ENCODE results near the gene RUNX1.

DNA sequence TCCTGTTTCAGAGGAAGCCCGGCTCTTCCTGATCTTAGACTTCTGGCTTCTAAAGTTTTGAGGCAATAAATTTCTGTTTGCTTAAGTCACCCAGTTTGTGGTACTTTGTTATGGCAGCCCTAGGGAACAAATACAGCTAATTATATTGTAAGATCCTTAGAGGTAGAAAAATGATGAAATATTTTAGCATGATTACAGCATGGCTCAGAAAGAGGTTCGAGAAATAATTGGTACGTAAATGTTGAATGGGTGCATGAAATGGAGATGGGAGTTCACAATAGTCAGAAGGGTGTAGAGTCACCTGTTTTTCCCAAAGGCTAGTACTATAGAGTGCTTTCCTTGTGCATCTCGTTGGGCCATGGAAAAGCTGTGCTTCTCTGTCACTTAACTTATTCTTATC is 123.5 kb downstream of the RUNX1 start:
- TF ChIP-seq SIN3A (IDR thresholded peaks at IDR 0.05; ENCODE audit: low read depth, low read length) (no peak), NR2C2 (IDR thresholded peaks at IDR 0.05; ENCODE audit: borderline replicate concordance, control insufficient read depth, insufficient read length, low read depth) (no peak), WRNIP1 (IDR thresholded peaks at IDR 0.05; ENCODE audit: borderline replicate concordance, low read depth, low read length) (no peak), EP300 (IDR thresholded peaks at IDR 0.05; ENCODE audit: borderline replicate concordance in 1 of 2, control insufficient read depth in 1 of 2, low read depth in 2 of 2, low read length in 2 of 2) (no peak), USF1 (IDR thresholded peaks at IDR 0.05; ENCODE audit: borderline replicate concordance, extremely low read length, insufficient read depth, low read depth, low read length) (no peak), JUND (IDR thresholded peaks at IDR 0.05; ENCODE audit: low read depth, low read length) (no peak), HDAC2 (IDR thresholded peaks at IDR 0.05) (no peak)
- TF ChIP-seq, protein P1, sequence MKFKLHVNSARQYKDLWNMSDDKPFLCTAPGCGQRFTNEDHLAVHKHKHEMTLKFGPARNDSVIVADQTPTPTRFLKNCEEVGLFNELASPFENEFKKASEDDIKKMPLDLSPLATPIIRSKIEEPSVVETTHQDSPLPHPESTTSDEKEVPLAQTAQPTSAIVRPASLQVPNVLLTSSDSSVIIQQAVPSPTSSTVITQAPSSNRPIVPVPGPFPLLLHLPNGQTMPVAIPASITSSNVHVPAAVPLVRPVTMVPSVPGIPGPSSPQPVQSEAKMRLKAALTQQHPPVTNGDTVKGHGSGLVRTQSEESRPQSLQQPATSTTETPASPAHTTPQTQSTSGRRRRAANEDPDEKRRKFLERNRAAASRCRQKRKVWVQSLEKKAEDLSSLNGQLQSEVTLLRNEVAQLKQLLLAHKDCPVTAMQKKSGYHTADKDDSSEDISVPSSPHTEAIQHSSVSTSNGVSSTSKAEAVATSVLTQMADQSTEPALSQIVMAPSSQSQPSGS (IDR thresholded peaks at IDR 0.05; ENCODE audit: low read length), result no peak

All from GM12878 (cell line).